H1 (cell line): ENCODE measurements around the gene SUMF1. TPM values are rescaled to one million over a fixed set of nuclear protein-coding genes. Genes with fewer than 3 reads are reported as not detected.

Experiments
- CTCF ChIA-PET: fragments of 300-600 bp; sonication (Branson Sonifier 250); formaldehyde crosslinking; loops from one replicate; lab custom pipeline; 2021; ENCODE audit not compliant: partially characterized antibody; lab: Charles Lee
- POLR2A ChIA-PET: fragments of 300-600 bp; sonication (Branson Sonifier 250); formaldehyde crosslinking; loops from one replicate; lab custom pipeline; 2021; ENCODE audit warnings: inconsistent platforms; ENCODE audit not compliant: partially characterized antibody; lab: Charles Lee
- DNase-seq, 2 experiments: peaks; one replicate each; pipeline versions ENCODE4 v3.0.0 to v3.0.0-alpha.2; 2010 to 2022; ENCODE audit warnings: low spot score in 2 of 2, low read depth in 1 of 2, mixed read lengths in 1 of 2
- FAIRE-seq: peaks from 2 replicates; lab custom pipeline; 2011; peaks lifted over from hg19 to GRCh38; lab: Jason Lieb, UNC
- H2AFZ ChIP-seq: 2 replicates; pipeline ENCODE4 v1.8.1; 2012; ENCODE audit warnings: low read length, inconsistent platforms
- H2AK5ac ChIP-seq: 2 replicates; pipeline ENCODE4 v1.6.1; 2013; ENCODE audit warnings: low read depth, low read length
- H2BK120ac ChIP-seq: replicated peaks from 2 replicates; pipeline ENCODE3; 2013; ENCODE audit warnings: low read depth, low read length, inconsistent platforms
- H2BK12ac ChIP-seq: 2 replicates; pipeline ENCODE4 v1.6.1; 2013; ENCODE audit warnings: low read depth, low read length
- H2BK15ac ChIP-seq: 2 replicates; pipeline ENCODE4 v1.6.1; 2013; ENCODE audit warnings: low read length
- H2BK20ac ChIP-seq: 2 replicates; pipeline ENCODE4 v1.6.1; 2013; ENCODE audit warnings: low read length
- H2BK5ac ChIP-seq: 2 replicates; pipeline ENCODE4 v1.6.1; 2013; ENCODE audit warnings: low read depth, low read length
- H3K14ac ChIP-seq: 2 replicates; pipeline ENCODE4 v1.6.1; 2013; ENCODE audit warnings: inconsistent platforms; ENCODE audit not compliant: insufficient read length
- H3K18ac ChIP-seq: 2 replicates; pipeline ENCODE4 v1.6.1; 2013; ENCODE audit warnings: low read length; ENCODE audit errors: extremely low read depth
- H3K23ac ChIP-seq: 2 replicates; pipeline ENCODE4 v1.6.1; 2013; ENCODE audit warnings: inconsistent platforms; ENCODE audit not compliant: insufficient read length
- H3K23me2 ChIP-seq: 2 replicates; pipeline ENCODE4 v1.6.1; 2013; ENCODE audit warnings: low read depth, low read length
- H3K27ac ChIP-seq: 2 replicates; pipeline ENCODE4 v1.6.1; 2011; ENCODE audit warnings: low read depth, low read length, inconsistent platforms
- H3K27me3 ChIP-seq, 4 experiments: replicated peaks in 1 of 4; 1 replicate in 1 of 4; 2 replicates in 3 of 4; pipeline versions ENCODE4 v1.6.1 to v1.8.1; 2011 to 2013; ENCODE audit warnings: low read length in 3 of 4, mild to moderate bottlenecking in 3 of 4, inconsistent platforms in 2 of 4, mixed read lengths in 2 of 4, moderate library complexity in 1 of 4; ENCODE audit not compliant: control insufficient read depth in 3 of 4, insufficient read depth in 3 of 4; ENCODE audit errors: extremely low read depth in 1 of 4
- H3K36me3 ChIP-seq, 4 experiments: 2 replicates each; pipeline versions ENCODE4 v1.6.1 to v1.8.1; 2011 to 2013; ENCODE audit warnings: mild to moderate bottlenecking in 4 of 4, low read length in 3 of 4, moderate library complexity in 2 of 4, control low read depth in 1 of 4, inconsistent platforms in 1 of 4; ENCODE audit not compliant: insufficient read depth in 4 of 4, control insufficient read depth in 2 of 4
- H3K4ac ChIP-seq: replicated peaks from 2 replicates; pipeline ENCODE3; 2013; ENCODE audit warnings: low read length, low read depth, mixed read lengths, inconsistent platforms; ENCODE audit not compliant: insufficient read length
- H3K4me1 ChIP-seq, 4 experiments: replicated peaks in 1 of 4; 1 replicate in 1 of 4; 2 replicates in 3 of 4; pipeline versions ENCODE4 v1.6.1 to v1.8.1; 2011 to 2013; ENCODE audit warnings: low read length in 3 of 4, inconsistent platforms in 2 of 4, mixed read lengths in 1 of 4; ENCODE audit not compliant: insufficient read depth in 4 of 4, control insufficient read depth in 3 of 4
- H3K4me2 ChIP-seq, 2 experiments: 2 replicates each; pipeline versions ENCODE4 v1.6.1 to v1.8.1; 2011 to 2013; ENCODE audit warnings: low read depth in 2 of 2, low read length in 2 of 2, control low read depth in 1 of 2, inconsistent platforms in 1 of 2, mild to moderate bottlenecking in 1 of 2; ENCODE audit not compliant: insufficient read depth in 1 of 2
- H3K4me3 ChIP-seq, 4 experiments: fragments of 200-600, 300-600 bp in 1 of 4; sonication (generic), shearing (Covaris generic), sonication (Bioruptor Twin) in 1 of 4; 2 replicates each; pipeline versions ENCODE4 v1.5.1 to v1.8.1; 2011 to 2016; ENCODE audit warnings: low read length in 4 of 4, low read depth in 3 of 4, control low read depth in 2 of 4, inconsistent platforms in 2 of 4, mild to moderate bottlenecking in 2 of 4, mixed read lengths in 1 of 4, moderate library complexity in 1 of 4; ENCODE audit not compliant: insufficient read depth in 2 of 4; ENCODE audit errors: extremely low read depth in 1 of 4
- H3K56ac ChIP-seq: replicated peaks from 2 replicates; pipeline ENCODE3; 2013; ENCODE audit warnings: low read depth, mild to moderate bottlenecking, mixed read lengths, low read length, inconsistent platforms; ENCODE audit not compliant: insufficient read length
- H3K79me1 ChIP-seq: 2 replicates; pipeline ENCODE4 v1.6.1; 2013; ENCODE audit warnings: low read depth, low read length, control low read depth
- H3K79me2 ChIP-seq, 2 experiments: 2 replicates each; pipeline versions ENCODE4 v1.6.1 to v1.8.1; 2012 to 2013; ENCODE audit warnings: low read length in 2 of 2, mild to moderate bottlenecking in 2 of 2, inconsistent platforms in 1 of 2; ENCODE audit not compliant: insufficient read depth in 2 of 2, control insufficient read depth in 1 of 2
- H3K9ac ChIP-seq, 4 experiments: replicated peaks in 1 of 4; 1 replicate in 1 of 4; 2 replicates in 3 of 4; pipeline versions ENCODE4 v1.6.1 to v1.8.1; 2011 to 2013; ENCODE audit warnings: low read depth in 3 of 4, low read length in 3 of 4, control low read depth in 2 of 4, mild to moderate bottlenecking in 2 of 4, moderate library complexity in 2 of 4, inconsistent platforms in 1 of 4; ENCODE audit errors: extremely low read depth in 1 of 4
- H3K9me3 ChIP-seq, 2 experiments: 2 replicates each; pipeline versions ENCODE4 v1.6.1 to v1.8.1; 2012 to 2013; ENCODE audit warnings: mild to moderate bottlenecking in 2 of 2, moderate library complexity in 2 of 2, control low read depth in 1 of 2, inconsistent platforms in 1 of 2, low read depth in 1 of 2, low read length in 1 of 2, mixed read lengths in 1 of 2; ENCODE audit not compliant: insufficient read depth in 2 of 2
- H4K20me1 ChIP-seq, 2 experiments: replicated peaks in 1 of 2; 2 replicates each; pipeline versions ENCODE3 to v1.8.1; 2011 to 2013; ENCODE audit warnings: inconsistent platforms in 2 of 2, low read length in 2 of 2, mild to moderate bottlenecking in 1 of 2; ENCODE audit not compliant: insufficient read depth in 2 of 2, control insufficient read depth in 1 of 2
- H4K5ac ChIP-seq: 2 replicates; pipeline ENCODE4 v1.6.1; 2013; ENCODE audit warnings: low read length, low read depth, mixed read lengths, inconsistent platforms; ENCODE audit not compliant: insufficient read length
- H4K8ac ChIP-seq: 2 replicates; pipeline ENCODE4 v1.8.0; 2013; ENCODE audit warnings: mild to moderate bottlenecking, moderate library complexity, low read length, inconsistent platforms; ENCODE audit not compliant: insufficient read depth; ENCODE audit errors: extremely low read depth
- H4K91ac ChIP-seq: replicated peaks from 2 replicates; pipeline ENCODE3; 2013; ENCODE audit warnings: low read length, mixed read lengths, inconsistent platforms; ENCODE audit not compliant: insufficient read length
- ATF2 ChIP-seq: IDR thresholded peaks from 2 replicates; pipeline ENCODE4 v1.6.1; 2012; ENCODE audit warnings: low read length, inconsistent platforms
- BRCA1 ChIP-seq: IDR thresholded peaks from 2 replicates; pipeline ENCODE4 v1.6.1; 2012; ENCODE audit warnings: low read depth, low read length, improper control_type of control experiment
- CBX8 ChIP-seq: fragments of 300-800, 300-1000 bp; sonication (generic); IDR thresholded peaks from 2 replicates; pipeline ENCODE4 v1.7.1; 2016; ENCODE audit warnings: low read depth, low read length, borderline replicate concordance
- CREB1 ChIP-seq: IDR thresholded peaks from 2 replicates; pipeline ENCODE4 v1.6.1; 2012; ENCODE audit warnings: inconsistent platforms
- EP300 ChIP-seq, 2 experiments: IDR thresholded peaks; 1 replicate in 1 of 2; 2 replicates in 1 of 2; pipeline ENCODE4 v1.6.1; 2011 to 2012; ENCODE audit warnings: low read depth in 2 of 2, low read length in 2 of 2, mild to moderate bottlenecking in 2 of 2, borderline replicate concordance in 1 of 2, inconsistent platforms in 1 of 2, moderate library complexity in 1 of 2
- FOSL1 ChIP-seq: IDR thresholded peaks from 2 replicates; pipeline ENCODE4 v1.6.1; 2011; ENCODE audit warnings: mild to moderate bottlenecking, low read depth, low read length, moderate library complexity; ENCODE audit not compliant: insufficient read depth
- JUND ChIP-seq: IDR thresholded peaks from 2 replicates; pipeline ENCODE4 v1.6.1; 2011; ENCODE audit warnings: mild to moderate bottlenecking, improper control_type of control experiment, low read length
- KDM1A ChIP-seq: fragments of 200-600, 300-600 bp; sonication (generic); IDR thresholded peaks from 2 replicates; pipeline ENCODE4 v1.7.1; 2016; ENCODE audit warnings: mild to moderate bottlenecking, low read length, borderline replicate concordance
- MAFK ChIP-seq: IDR thresholded peaks from 2 replicates; pipeline ENCODE4 v1.6.1; 2012; ENCODE audit warnings: low read depth, mild to moderate bottlenecking, improper control_type of control experiment, low read length
- PHF8 ChIP-seq: fragments of 200-600 bp; sonication (generic); conservative IDR thresholded peaks from 2 replicates; pipeline ENCODE4 v1.7.1; 2012; ENCODE audit warnings: low read depth, mild to moderate bottlenecking, inconsistent platforms, low read length, moderate library complexity
- POLR2A ChIP-seq, 2 experiments: IDR thresholded peaks; 1 replicate in 1 of 2; 2 replicates in 1 of 2; pipeline ENCODE4 v1.6.1; 2011; ENCODE audit warnings: low read depth in 2 of 2, low read length in 2 of 2, mild to moderate bottlenecking in 2 of 2; ENCODE audit errors: control extremely low read depth in 1 of 2
- RNF2 ChIP-seq: fragments of 200-900, 300-1000 bp; sonication (generic); IDR thresholded peaks from 2 replicates; pipeline ENCODE4 v1.7.1; 2016; ENCODE audit warnings: borderline replicate concordance, low read depth, mild to moderate bottlenecking, antibody characterized with exemption, low read length; ENCODE audit not compliant: poor library complexity, severe bottlenecking; ENCODE audit errors: missing control alignments
- SIRT6 ChIP-seq: IDR thresholded peaks from one replicate; pipeline ENCODE4 v1.7.1; 2012; ENCODE audit warnings: low read length, inconsistent platforms
- SP2 ChIP-seq: IDR thresholded peaks from 2 replicates; pipeline ENCODE4 v1.6.1; 2012; ENCODE audit warnings: mild to moderate bottlenecking, low read length, inconsistent platforms
- polyA plus RNA-seq, 7 experiments: library from polyadenylated mRNA; depleted of rRNA in 3 of 7; stranded (reverse) in 5 of 7; unstranded in 2 of 7; fragments of >200 nt in 5 of 7; fragments of 200-250 nt in 2 of 7; gene quantifications; 1 replicate in 5 of 7; 2 replicates in 1 of 7; 4 replicates in 1 of 7; pipeline versions ENCODE4 v1.2.1 to v1.2.3, GENCODE V29; 2011 to 2013; ENCODE audit warnings: missing spikeins in 2 of 7, mixed read lengths in 2 of 7
- total RNA-seq: library from RNA; stranded (reverse); fragmentation: NEBNext Ultra II Directional; extraction: Animal tissue kit (Norgen Biotek cat#: 25700); gene quantifications from 2 replicates; pipeline ENCODE4 v1.2.1, GENCODE V29; 2021

SUMF1 gene
- total and polyA plus RNA-seq, 2 of the 8 experiments (the other 6 are each of a cell fraction or from before 2014, with no cell fraction given) = 12.5 to 15.0 TPM

GRCh38 chr3:4509043-4509442 is 42.0 kb upstream of the SUMF1 start:
- DNase-seq = no peak
- CTCF ChIA-PET = interaction anchor here (0.7 to 2.1 kb wide), 4 partner anchors 27 to 653 kb away, joined by 3 to 6 read pairs (median 4); no protein-coding TSS in a partner anchor
- POLR2A ChIA-PET = interaction anchor here (8.6 kb wide), 1 partner anchor 16 kb away, joined by 91 read pairs; the partner anchor contains the start of gene ITPR1
- H3K79me2 ChIP-seq = no peaks in the 10 kb centered on the region; a peak in 1 of 4 replicates
- no peak overlapping the region for H2BK20ac ChIP-seq
- H3K23me2 ChIP-seq = no peaks in the 10 kb centered on the region
- peaks cover 0 to 4% (median 2%) of the 10 kb centered on the region in 4 experiments; a peak in 2 of 7 replicates for H3K4me1 ChIP-seq
- H4K91ac ChIP-seq = no peak overlapping the region
- no peak overlapping the region for H2BK5ac ChIP-seq
- no peak overlapping the region for H3K14ac ChIP-seq
- no peak overlapping the region for H4K5ac ChIP-seq
- FAIRE-seq = no peak
- H3K4ac ChIP-seq = no peak overlapping the region
- no peak overlapping the region for H3K9ac ChIP-seq
- H3K27me3 ChIP-seq = no peaks in the 10 kb centered on the region; a peak in 2 of 7 replicates
- no peak overlapping the region for H2BK120ac ChIP-seq
- peaks cover 0 to 2% of the 10 kb centered on the region in 2 experiments for H4K20me1 ChIP-seq
- no peaks in the 10 kb centered on the region for H3K79me1 ChIP-seq
- H3K27ac ChIP-seq = no peak overlapping the region
- no peak overlapping the region for H3K4me3 ChIP-seq
- H2AK5ac ChIP-seq = no peak overlapping the region
- H3K36me3 ChIP-seq = no peaks in the 10 kb centered on the region
- no peaks in the 10 kb centered on the region for H3K9me3 ChIP-seq
- H2BK12ac ChIP-seq = no peak overlapping the region
- H2AFZ ChIP-seq = no peak overlapping the region
- H2BK15ac ChIP-seq = no peak overlapping the region
- H4K8ac ChIP-seq = no peak overlapping the region
- H3K18ac ChIP-seq = no peak overlapping the region
- H3K56ac ChIP-seq = no peak overlapping the region
- no peak overlapping the region for H3K23ac ChIP-seq
- no peak overlapping the region for H3K4me2 ChIP-seq
- no peak for TF ChIP-seq EP300 (IDR thresholded peaks at IDR 0.05; ENCODE audit: borderline replicate concordance in 1 of 2, low read depth in 2 of 2, low read length in 2 of 2)
- TF ChIP-seq ATF2 = no peak
- no peak for TF ChIP-seq FOSL1
- no peak for TF ChIP-seq CREB1
- TF ChIP-seq MAFK = no peak
- TF ChIP-seq CBX8 = no peak
- TF ChIP-seq PHF8 = no peak
- no peak for TF ChIP-seq SP2
- TF ChIP-seq SIRT6 = no peak
- TF ChIP-seq BRCA1 = no peak
- no peak for TF ChIP-seq JUND
- no peak for TF ChIP-seq RNF2
- TF ChIP-seq POLR2A (IDR thresholded peaks at IDR 0.05; ENCODE audit: control extremely low read depth in 1 of 2, low read depth in 2 of 2, low read length in 2 of 2) = no peak
- no peak for TF ChIP-seq KDM1A
